ENCODE data around the gene PKIG.

Gene PKIG

GRCh38 chr20:44620030-44620429 is 37.7 kb downstream of the PKIG start:
- no peak for DNase-seq (ENCODE audit: low read depth)

- DNase-seq (ENCODE audit: low read depth), result no peak
These were observed 38.9 kb downstream of the PKIG start for GRCh38 chr20:44621325-44621724.

DNA sequence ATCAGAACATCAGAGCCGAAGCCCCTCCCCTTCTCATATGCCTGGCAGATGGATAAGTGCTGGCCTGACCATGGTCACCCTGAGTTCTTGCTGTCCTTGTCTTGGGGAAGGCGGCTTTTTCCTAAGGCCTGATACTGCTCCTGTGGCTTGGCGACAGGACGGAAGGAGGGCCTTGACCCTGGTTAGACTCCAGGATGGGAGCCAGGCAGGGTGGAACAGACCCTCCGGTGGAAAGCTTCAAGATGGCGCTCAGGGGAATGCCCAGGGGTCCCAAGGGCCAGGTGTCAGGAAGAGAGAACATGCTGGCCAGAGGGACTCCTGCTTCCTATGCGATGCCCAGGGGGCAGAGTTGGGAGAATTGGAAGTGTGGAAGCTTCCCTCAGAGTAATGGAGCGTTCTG is 39.6 kb downstream of the PKIG start:
- DNase-seq (ENCODE audit: low read depth), result no peak

DNA sequence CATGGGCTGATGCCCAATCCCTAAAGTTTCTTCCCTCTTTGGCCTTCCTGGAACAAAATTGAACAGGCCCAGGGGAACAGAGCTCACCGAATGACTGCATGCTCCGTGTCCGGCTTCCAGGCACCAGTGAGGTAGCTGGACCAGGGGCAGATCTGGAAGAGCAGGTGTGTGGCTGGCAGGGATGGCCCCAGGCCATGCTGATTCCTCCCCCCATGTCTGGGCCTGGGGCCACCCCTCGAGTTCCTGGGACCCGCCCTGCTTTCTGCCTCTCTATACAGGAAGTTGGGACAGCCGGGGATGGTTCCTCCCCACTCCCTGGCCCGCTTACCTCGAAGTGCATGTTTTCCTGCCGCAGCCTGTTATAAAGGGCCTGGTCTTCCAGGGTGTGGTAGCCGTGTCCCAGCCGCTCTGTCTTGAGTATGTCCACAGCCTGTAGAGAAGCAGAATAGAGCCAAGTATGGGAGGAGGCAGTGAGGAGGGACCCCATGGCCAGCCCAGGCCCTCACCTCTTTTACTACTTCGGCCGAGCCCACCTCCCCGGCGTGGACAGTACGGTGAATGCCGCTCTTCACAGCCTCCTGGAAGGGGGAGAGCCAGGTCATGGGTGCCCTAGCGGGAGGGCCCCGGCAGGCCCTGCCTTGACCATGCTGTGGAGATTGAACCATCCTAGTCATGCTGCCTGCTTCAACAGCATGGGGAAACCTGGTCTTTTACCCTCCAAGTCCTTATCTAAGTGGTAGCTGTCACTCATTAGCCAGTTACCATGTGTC is 40.3 kb downstream of the PKIG start:
- no peak for DNase-seq (ENCODE audit: low read depth)

- no peak for DNase-seq (ENCODE audit: low read depth)
These were observed 41.8 kb downstream of the PKIG start for GRCh38 chr20:44624152-44624551.

DNA sequence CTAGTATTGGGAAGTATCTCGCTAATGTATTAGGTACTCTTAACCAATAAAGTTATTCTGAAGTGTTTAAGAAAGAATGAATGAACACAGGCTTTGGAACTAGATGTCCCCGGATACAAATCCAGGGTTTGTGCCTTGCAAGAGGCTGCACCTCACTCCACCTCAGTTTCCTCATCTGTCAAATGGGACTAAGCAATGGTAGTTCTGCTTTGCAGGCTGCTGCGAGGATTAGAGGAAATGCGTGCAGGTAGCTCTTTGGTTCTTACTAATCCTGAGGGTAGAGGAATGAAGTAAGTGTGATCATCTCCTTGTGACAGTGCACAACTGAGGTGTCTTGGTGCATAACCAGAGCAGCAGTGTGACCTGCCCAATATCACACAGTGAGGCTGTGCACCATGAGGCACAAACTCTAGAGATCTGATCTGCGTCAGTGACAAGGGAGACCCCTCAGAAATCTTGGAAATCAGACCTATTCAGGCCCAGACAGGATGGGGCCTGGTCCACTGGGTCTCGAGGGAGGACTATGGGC is 42.4 kb downstream of the PKIG start:
- no peak for DNase-seq (ENCODE audit: low read depth)

DNA sequence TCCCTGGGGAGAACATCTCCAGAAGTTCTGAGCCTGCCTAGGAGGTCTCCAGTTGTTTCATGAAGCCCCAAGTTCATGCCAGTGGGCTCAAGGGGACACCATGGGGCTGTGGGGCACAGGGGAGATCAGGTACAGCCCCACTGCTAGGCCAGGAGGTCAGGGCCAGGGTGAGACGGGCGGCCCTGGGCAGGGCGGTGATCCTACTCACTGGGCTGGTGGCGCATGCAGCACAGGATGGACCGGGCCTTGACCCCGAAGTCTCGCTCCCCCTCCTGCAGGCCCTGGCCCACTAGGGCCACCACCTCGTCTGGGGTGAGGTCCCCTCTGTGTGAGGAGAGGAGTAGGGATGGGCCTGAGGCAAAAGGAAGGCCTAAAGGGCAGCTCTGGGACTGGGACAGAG is 43.0 kb downstream of the PKIG start:
- DNase-seq (ENCODE audit: low read depth), result no peak

GRCh38 chr20:44626278-44626677 is 43.9 kb downstream of the PKIG start:
- no peak for DNase-seq (ENCODE audit: low read depth)

DNA sequence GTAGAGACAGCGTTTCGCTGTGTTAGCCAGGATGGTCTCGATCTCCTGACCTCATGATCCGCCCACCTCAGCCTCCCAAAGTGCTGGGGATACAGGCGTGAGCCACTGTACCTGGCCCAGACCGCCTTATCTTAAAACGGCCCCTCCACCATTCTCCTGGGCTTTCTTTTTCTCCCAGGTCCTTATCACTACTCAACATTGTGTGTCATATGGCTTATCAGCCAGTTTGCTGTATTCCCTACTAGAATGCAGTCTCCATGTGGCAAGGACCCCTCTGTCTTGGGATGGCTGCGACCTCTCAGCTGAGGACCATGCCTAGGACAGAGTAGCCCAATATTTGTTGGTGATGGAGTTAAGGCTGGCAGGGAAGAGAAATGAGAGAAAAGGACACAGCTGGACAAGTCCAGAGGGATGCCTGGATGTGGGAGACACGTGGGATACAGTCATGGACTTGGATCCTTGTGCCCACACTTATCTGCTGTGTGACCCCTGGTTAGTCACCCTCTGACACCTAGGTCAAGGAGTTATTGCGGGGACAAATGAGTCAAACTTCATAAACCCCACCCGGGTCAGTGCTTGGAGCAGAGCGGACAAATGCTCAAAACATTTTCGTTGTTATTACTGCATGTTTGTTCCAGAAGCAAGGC is 45.1 kb downstream of the PKIG start:
- DNase-seq (ENCODE audit: low read depth), result no peak

DNA sequence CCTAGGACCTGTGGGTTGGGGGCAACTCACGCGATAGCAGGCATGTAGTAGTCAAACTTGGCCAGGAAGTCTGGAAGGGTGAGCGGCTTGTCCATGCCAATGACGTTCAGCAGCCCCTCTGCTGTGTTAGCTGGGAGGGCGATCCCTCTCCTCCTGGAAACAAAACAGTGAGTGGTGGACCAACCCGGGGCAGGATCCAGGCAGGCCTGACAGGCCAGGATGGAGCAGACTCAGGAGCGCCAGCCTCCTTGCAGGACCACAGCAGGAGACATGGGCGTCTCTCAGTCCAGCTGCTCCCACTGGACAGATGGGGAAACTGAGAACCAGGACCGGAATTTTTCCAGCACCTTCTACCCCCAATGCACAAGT is 46.6 kb downstream of the PKIG start:
- no peak for DNase-seq (ENCODE audit: low read depth)

GRCh38 chr20:44629542-44629941 is 47.2 kb downstream of the PKIG start:
- DNase-seq (ENCODE audit: low read depth), result no peak

GRCh38 chr20:44630297-44630696 is 47.9 kb downstream of the PKIG start:
- no peak for DNase-seq (ENCODE audit: low read depth)

DNA sequence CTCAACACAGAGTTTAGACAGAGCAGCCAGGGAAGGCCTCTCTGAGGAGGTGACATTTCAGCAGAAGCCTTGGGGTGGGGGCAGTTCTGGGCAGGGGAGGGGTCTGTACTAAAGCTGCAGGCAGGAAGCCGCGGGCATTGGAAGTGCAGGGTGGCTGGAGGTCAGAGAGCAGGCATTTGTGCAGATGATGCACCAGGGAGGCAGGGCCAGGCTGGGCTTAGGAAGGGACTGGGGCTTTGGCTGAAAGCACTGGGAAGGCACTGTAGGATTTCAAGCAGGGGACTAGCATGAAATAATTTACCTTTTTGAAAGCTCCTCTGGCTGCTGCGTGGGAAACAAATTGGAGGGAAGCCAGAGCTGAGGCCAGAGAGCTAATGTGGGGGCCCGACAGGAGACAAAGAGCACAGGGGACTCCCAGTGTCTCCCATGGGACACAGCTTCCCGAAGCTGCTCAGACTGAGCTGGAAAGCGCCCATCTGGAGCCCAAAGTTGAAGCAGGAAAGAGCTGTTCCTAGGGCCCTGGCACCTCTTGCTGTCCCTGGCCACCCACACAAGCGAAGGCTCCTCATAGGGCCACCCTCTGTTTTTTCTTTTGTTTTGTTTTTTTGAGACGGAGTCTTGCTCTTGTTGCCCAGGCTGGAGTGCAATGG is 49.8 kb downstream of the PKIG start:
- DNase-seq (ENCODE audit: low read depth), result no peak

- no peak for DNase-seq (ENCODE audit: low read depth)
These were observed 50.9 kb downstream of the PKIG start for GRCh38 chr20:44633187-44633810.

DNA sequence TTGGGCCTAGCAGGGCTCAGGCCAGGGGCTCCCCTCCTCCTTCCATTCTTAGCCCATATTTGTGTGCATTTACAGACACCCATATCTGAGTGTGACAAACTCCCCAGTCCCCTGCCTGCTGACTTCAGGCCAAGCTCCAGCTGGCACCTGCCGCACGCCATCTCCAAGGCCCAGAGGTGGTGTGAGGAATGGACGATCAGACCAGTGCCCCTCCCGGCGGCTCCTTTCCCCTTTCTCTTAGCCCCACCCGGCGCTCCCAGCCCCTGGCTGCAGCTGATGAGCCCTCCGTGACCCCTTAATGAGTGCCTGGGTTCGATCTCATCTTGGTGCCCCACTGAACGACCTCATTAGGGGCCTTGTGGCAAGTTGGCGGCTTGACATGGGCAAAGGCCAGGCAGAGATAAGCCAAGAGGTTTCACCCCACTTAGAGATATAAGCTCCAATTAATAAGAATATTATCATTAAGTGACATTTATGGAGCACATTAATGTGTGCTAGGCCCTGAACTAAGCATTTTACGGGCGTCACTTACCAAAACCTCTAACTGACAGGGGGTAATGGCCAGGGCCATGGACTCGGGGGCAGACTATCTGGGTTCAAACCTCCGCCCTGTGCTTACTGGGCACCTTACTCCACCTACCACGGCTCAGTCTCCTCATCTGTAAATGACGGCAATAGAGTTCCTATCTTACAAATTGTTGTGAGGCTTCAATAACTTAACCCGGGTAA is 51.7 kb downstream of the PKIG start:
- DNase-seq (ENCODE audit: low read depth), result no peak

- DNase-seq (ENCODE audit: low read depth), result no peak
These were observed 53.5 kb downstream of the PKIG start for GRCh38 chr20:44635877-44636276.

DNA sequence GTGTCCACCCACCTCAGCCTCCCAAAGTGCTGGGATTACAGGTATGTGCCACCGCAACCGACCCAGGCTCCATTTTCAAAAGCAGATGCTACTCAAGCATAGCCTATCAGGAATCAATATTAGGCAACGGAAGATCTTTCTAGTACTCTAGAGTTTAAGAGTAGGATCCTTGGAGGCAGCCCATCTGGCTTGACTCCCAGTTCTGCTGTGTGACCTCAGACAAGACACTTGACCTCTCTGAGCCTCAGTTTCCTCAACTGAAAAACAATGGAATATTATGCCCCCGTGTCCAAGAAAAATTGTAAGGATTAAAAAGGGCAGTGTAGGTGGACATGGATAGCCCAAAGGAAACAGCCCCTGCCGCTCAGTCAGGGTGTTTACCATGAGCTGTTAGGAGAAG is 54.7 kb downstream of the PKIG start:
- no peak for DNase-seq (ENCODE audit: low read depth)

- DNase-seq (ENCODE audit: low read depth), result no peak
These were observed 55.4 kb downstream of the PKIG start for GRCh38 chr20:44637522-44638372.

DNA sequence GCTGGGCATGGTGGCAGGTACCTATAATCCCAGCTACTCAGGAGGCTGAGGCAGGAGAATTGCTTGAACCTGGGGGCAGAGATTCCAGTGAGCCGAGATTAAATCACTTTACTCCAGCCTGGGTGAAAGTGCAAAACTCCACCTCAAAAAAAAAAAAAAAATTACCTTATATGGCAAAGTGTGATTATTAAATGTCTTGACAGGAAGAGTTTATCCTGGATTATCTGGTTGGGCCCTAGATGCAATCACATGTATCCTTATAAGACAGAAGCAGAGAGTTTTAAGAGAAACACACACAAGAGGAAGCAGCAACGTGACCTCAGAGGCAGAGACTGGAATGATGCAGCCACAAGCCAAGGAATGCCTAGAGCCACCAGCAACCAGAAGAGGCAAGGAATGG is 58.1 kb downstream of the PKIG start:
- no peak for DNase-seq (ENCODE audit: low read depth)

DNA sequence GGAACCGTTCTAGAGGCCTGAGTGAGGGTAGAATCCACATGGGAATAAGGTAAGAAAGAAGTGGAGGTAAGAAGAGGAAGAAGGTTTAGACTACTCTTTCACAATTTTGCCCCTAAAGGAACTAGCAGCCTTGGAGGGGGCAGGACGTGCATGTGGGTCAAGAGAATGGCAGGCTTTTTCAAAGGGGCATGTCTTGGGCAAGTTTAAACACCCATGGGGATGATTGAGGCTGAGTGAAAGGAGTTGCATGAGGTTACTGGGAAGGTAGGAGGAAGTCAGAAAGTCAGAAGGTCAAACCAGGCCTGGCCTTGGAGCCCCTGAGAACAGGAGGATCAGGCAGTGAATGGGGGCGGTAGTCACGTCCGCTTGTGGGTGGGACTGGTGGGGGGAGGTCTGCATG is 58.9 kb downstream of the PKIG start:
- DNase-seq (ENCODE audit: low read depth), result no peak

All from stimulated activated CD8-positive, alpha-beta memory T cell treated with anti-CD3 and anti-CD28 coated beads, Interleukin-12 subunit alpha, Interleukin-12 subunit beta, amount 100 ng/mL, for 4 hours (primary cell).